ENCODE measurements around the gene CDYL. TPM values are rescaled to one million over a fixed set of nuclear protein-coding genes. Genes with fewer than 3 reads are reported as not detected.

Gene CDYL
- total RNA-seq, 2 experiments from 2014 or later = 25.0 to 33.6 TPM

DNA sequence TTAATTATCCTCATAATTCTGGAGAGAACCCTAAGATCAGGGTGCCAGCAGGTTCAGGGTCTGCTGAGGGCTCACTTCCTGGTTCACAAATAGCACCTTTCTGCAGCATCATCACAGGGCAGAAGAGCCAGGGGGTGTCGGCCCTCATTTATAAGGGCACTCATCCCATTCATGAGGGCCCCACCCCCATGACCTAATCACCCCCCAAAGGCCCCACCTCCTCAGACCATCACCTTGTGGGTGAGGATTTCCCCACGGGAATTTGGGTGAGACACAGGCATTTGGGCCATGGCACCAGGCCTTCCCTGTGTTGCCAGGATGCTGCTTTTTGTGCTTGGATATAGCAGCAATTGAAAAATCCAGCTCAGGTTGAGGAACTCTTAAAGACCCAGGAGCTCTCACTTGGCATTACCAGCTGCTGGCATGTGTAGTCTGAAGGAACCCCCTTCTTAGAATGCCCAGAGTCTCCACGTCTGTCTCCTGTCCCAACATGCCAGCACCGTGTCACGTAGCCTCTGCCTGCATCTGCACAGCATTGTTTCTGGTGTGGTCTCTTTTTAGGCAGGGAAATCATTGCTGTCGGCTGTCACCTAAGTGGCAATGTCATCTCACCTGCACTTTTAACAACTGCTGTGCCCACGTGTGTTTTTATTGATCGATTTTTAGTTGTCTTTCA, 156.2 kb downstream of the CDYL start:
- H3K27me3 Mint-ChIP-seq = no peaks in the 10 kb centered on the region
- no peaks in the 10 kb centered on the region for H3K9me3 Mint-ChIP-seq
- ChIA-PET CTCF (no interaction called here), POLR2A (no interaction called here)
- no peak overlapping the region for H3K4me3 Mint-ChIP-seq
- no peaks in the 10 kb centered on the region for H3K36me3 Mint-ChIP-seq (ENCODE audit: low read depth)
- H3K27ac Mint-ChIP-seq = no peak overlapping the region
- DNase-seq = no peak
- peaks cover 42% of the 10 kb centered on the region for H3K4me1 Mint-ChIP-seq

DNA sequence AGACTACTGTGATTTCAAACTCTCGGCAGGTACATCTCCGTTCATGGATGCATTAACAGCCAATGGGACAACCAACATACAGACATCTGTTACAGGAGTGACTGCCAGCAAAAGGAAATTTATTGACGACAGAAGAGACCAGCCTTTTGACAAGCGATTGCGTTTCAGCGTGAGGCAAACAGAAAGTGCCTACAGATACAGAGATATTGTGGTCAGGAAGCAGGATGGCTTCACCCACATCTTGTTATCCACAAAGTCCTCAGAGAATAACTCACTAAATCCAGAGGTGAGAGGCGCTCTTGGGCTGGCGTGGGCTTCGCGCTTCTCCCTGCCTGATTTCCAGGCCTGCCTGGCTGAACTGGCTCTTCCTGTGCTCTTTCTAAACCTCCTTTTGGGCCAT, 159.3 kb downstream of the CDYL start:
- Mint-ChIP-seq H3K9me3 (no peaks in the 10 kb centered on the region), H3K27ac (peak overlapping the region; percentile 81), H3K27me3 (no peaks in the 10 kb centered on the region), H3K36me3 (ENCODE audit: low read depth) (peaks cover 1% of the 10 kb centered on the region), H3K4me1 (peaks cover 37% of the 10 kb centered on the region), H3K4me3 (no peak overlapping the region)
- DNase-seq = peak; percentile 41
- POLR2A ChIA-PET = no interaction called here
- CTCF ChIA-PET = interaction anchor here (1.3 kb wide), 1 partner anchor 21 kb away, joined by 3 read pairs; no protein-coding TSS in a partner anchor

DNA sequence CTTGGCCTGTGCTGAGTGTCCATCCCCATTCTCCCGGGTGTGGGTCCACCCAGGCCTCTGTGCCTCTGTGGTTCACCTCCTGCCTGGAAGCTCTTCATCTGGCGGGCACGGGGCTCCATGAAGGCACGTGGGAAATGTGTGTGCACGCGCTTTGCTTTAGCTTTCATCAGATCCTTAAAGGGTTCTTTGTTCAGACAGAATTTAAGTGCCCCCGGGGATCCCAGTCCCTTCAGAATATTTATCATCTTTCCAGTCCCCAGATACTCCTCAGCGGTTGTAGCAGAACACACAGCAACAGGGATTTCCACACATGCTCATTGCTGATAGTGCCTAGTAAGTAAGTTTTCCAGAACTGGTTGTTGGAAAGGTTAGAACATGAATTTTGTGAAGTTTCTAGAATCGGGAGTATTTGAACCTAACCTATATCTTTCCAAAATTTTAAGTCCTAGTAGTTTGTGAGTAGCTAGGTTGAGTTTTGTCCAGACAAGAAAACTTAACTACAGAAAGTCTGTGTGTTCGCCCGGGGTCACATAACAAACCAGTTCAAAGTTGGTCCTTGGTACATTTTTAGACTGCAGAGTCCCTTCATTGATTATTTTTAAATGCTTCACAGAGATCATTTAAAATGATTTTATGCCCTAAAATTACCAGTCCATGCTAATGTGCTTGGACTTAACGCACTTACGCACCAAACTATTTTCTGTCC, 159.9 kb downstream of the CDYL start:
- H3K4me3 Mint-ChIP-seq = no peak overlapping the region
- CTCF ChIA-PET = interaction anchor here (1.3 kb wide), 1 partner anchor 22 kb away, joined by 3 read pairs; no protein-coding TSS in a partner anchor

DNA sequence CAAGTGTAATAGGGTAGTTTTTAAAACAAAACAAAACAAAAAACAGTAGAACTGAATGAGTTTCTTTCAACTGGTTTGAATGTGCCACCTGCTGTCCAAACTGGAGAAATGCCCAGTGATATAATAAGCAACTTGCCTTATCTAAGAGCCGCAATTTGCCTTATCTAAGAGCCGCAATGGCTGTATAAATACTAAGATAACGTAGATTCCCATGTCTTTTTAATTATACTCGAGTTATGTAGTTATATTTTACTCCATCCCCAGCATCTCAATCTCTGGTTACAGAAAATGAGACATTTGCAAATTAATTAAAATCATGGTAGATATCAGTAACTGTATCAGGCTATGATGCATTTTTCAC, 160.5 kb downstream of the CDYL start:
- ChIA-PET POLR2A (no interaction called here), CTCF (no interaction called here)
- Mint-ChIP-seq H3K27me3 (no peaks in the 10 kb centered on the region), H3K27ac (no peak overlapping the region), H3K36me3 (ENCODE audit: low read depth) (peaks cover 1% of the 10 kb centered on the region), H3K4me1 (peaks cover 44% of the 10 kb centered on the region), H3K4me3 (no peak overlapping the region), H3K9me3 (no peaks in the 10 kb centered on the region)
- DNase-seq = peak; percentile 42

More for the DNA sequence above, 159.9 kb downstream of the CDYL start:
- DNase-seq = no peak
- no peaks in the 10 kb centered on the region for H3K9me3 Mint-ChIP-seq
- peaks cover 1% of the 10 kb centered on the region for H3K36me3 Mint-ChIP-seq (ENCODE audit: low read depth)
- no peak overlapping the region for H3K27ac Mint-ChIP-seq
- no peaks in the 10 kb centered on the region for H3K27me3 Mint-ChIP-seq
- H3K4me1 Mint-ChIP-seq = peaks cover 43% of the 10 kb centered on the region
- POLR2A ChIA-PET = no interaction called here

DNA sequence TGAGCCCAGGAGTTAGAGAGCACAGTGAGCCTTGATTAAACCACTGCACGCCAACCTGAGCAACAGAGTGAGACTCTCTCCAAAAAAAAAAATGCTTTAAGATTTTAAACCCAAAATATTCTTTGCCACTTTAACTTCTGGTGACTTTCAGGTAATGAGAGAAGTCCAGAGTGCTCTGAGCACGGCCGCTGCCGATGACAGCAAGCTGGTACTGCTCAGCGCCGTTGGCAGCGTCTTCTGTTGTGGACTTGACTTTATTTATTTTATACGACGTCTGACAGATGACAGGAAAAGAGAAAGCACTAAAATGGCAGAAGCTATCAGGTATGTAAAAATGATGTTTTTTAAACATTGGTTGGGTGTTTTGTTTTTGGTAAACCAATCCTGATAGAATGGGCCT, 161.2 kb downstream of the CDYL start:
- ChIA-PET CTCF (no interaction called here), POLR2A (no interaction called here)
- Mint-ChIP-seq H3K4me3 (no peak overlapping the region), H3K27ac (no peak overlapping the region), H3K4me1 (peaks cover 51% of the 10 kb centered on the region), H3K9me3 (no peaks in the 10 kb centered on the region), H3K27me3 (no peaks in the 10 kb centered on the region), H3K36me3 (ENCODE audit: low read depth) (peaks cover 1% of the 10 kb centered on the region)
- no peak for DNase-seq

DNA sequence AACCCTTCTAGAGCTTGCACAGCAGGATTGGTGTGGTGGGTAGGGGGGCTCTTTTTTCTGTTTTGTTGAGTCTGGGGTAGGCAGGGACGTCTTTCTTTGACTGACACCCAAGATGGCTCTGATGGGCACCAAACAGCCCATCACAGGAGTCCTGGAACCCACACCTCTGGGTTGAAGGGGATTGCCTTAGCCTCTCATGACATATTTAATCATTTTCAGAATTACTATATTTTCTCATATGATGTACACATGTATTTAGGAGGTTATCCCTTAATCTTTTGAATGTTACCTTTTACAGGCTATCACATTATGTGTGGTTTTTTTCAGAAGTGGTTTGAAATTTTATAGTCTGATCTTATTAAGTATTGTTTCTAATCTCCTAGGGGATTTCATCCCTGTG, 163.0 kb downstream of the CDYL start:
- Mint-ChIP-seq H3K27me3 (no peaks in the 10 kb centered on the region), H3K9me3 (no peaks in the 10 kb centered on the region), H3K4me3 (no peak overlapping the region), H3K4me1 (peaks cover 51% of the 10 kb centered on the region), H3K36me3 (ENCODE audit: low read depth) (peaks cover 3% of the 10 kb centered on the region), H3K27ac (no peak overlapping the region)
- POLR2A ChIA-PET = no interaction called here
- DNase-seq = no peak
- CTCF ChIA-PET = no interaction called here

DNA sequence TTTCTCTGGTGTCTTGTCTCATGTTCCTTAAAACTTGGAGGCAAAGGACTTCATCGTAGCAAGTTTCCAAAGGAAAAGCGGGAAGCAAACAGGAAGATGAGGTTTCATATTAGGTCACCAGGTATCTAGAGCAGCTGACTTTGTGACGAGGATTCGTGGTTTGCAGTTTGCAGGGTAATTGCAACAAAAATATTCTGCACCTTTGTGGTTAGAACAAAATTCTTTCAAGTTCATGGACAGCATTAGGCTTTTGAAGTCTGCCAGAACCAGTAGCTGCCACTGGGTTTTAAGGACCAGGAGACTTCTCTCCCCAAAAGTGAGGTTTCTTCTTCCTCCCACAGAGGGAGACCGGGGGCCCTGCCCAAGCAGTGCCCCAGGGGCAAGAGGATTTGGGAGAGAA, 164.2 kb downstream of the CDYL start:
- H3K27me3 Mint-ChIP-seq = no peaks in the 10 kb centered on the region
- peaks cover 41% of the 10 kb centered on the region for H3K4me1 Mint-ChIP-seq
- no peaks in the 10 kb centered on the region for H3K9me3 Mint-ChIP-seq
- no peak for DNase-seq
- no peak overlapping the region for H3K27ac Mint-ChIP-seq
- peaks cover 3% of the 10 kb centered on the region for H3K36me3 Mint-ChIP-seq (ENCODE audit: low read depth)
- ChIA-PET CTCF (interaction anchor here (1.2 to 1.4 kb wide), 2 partner anchors 33 to 63 kb away, joined by 3 read pairs; no protein-coding TSS in a partner anchor), POLR2A (no interaction called here)
- no peak overlapping the region for H3K4me3 Mint-ChIP-seq

DNA sequence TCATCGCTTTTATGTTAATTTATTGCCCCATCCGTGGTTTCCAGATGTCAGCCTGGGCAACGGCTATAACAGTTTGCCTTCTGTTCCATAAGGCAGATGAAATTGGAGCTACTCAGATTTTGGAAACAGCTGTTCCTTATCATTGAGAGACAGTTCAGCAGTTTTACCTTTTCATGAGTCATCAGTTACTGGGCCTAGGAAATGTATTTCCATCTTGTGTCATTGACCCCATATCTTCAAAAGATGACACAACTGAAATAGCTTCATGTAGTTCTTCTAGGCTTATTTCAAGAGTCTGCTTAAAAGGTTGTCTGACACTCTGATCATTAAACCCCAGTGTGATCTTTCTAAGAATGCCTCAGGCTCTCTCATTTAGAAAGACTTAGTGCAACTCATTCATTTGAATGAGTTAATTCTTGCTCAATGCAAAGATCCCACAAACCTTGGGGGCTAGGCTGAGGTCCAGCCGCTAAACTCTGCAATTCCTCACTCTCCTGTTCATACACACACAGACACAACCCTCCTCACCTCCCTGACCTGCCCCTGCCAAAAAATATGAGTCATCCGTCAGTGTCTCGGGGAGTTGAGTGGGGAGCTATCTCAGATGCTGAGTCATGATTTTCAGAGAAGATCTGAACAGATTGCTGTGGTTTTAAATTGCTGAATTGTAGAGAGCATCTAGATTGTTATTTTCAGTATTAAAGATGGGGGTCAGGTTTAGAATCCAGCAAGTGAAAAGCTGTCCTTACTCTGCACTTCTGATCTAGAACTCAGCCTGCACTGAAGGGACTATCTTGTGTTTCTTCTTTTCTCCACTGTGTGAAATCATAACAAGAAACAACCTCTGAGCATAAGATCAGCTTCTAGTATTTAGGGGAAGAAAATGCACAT, 165.8 kb downstream of the CDYL start:
- CTCF ChIA-PET = interaction anchor here (0.6 to 1.4 kb wide), 6 partner anchors 9 to 61 kb away, joined by 3 to 7 read pairs (median 3); no protein-coding TSS in a partner anchor
- Mint-ChIP-seq H3K27ac (peak overlapping the region; percentile 42), H3K4me3 (no peak overlapping the region), H3K27me3 (no peaks in the 10 kb centered on the region), H3K4me1 (peaks cover 29% of the 10 kb centered on the region), H3K9me3 (no peaks in the 10 kb centered on the region), H3K36me3 (ENCODE audit: low read depth) (peaks cover 3% of the 10 kb centered on the region)
- POLR2A ChIA-PET = no interaction called here
- no peak for DNase-seq

DNA sequence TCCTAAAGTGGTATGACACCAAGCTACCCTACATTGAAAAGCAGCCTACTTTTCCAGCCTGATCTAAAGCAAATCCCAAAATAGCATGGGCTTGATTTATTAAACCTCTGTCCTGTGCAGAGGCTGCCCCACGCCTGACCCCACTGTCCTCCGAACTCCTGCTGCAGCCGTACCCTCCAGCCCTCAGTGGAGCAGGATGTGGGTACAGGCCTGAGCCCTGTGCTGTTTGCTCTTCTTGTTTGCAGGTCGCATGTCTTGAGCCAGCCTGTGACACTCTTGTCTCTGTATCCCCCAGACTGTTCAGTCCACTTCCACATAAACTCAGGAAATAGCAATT, 166.4 kb downstream of the CDYL start:
- Mint-ChIP-seq H3K9me3 (no peaks in the 10 kb centered on the region), H3K36me3 (ENCODE audit: low read depth) (peaks cover 3% of the 10 kb centered on the region), H3K4me3 (no peak overlapping the region), H3K4me1 (peaks cover 29% of the 10 kb centered on the region), H3K27ac (no peak overlapping the region), H3K27me3 (no peaks in the 10 kb centered on the region)
- ChIA-PET CTCF (interaction anchor here (0.6 to 1.4 kb wide), 3 partner anchors 15 to 26 kb away, joined by 3 to 7 read pairs (median 3); no protein-coding TSS in a partner anchor), POLR2A (no interaction called here)
- no peak for DNase-seq

DNA sequence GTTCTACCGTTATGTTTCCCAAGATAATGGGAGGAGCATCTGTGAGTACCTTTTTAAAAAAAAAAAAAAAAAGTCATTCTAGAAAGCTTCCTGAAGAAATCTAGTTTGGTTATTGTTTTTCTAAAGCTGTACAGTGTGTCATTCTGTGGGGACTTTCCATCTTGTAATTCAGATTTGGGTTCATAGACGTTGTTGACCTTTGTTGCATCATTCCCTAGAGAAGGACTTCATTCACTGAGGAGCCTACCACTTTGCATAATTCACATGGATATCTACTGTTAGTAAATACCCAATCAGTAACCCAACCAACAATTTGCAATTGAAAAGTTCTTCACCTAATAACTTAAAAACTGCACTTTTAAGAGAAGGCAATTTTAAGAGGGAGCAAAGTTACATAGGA, 167.5 kb downstream of the CDYL start:
- no peak overlapping the region for H3K4me3 Mint-ChIP-seq
- POLR2A ChIA-PET = no interaction called here
- DNase-seq = no peak
- H3K36me3 Mint-ChIP-seq (ENCODE audit: low read depth) = peaks cover 2% of the 10 kb centered on the region
- H3K27me3 Mint-ChIP-seq = no peaks in the 10 kb centered on the region
- H3K27ac Mint-ChIP-seq = no peak overlapping the region
- H3K4me1 Mint-ChIP-seq = peaks cover 29% of the 10 kb centered on the region
- CTCF ChIA-PET = interaction anchor here (0.6 kb wide), 1 partner anchor 169 kb away, joined by 4 read pairs; no protein-coding TSS in a partner anchor
- no peaks in the 10 kb centered on the region for H3K9me3 Mint-ChIP-seq

DNA sequence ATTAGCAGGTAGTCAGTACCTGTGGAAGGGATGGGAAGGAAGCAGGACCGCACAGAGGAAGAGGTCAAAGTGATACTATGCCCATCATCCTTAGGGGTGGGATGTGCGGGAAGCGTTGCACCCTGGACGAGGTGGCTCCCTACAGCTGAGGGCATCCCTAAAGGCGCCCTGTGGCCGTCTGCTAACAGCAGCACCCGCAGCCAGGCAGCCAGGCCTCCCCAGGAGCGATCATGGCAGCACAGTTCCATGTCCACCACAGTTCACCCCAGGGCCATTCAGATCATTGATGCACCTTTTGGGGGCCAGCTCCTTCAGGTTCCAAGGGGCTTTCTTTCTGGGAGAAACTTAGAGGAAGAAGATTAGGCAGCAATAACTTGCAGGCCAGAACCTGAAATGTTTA, 168.1 kb downstream of the CDYL start:
- Mint-ChIP-seq H3K27me3 (no peaks in the 10 kb centered on the region), H3K9me3 (no peaks in the 10 kb centered on the region), H3K36me3 (ENCODE audit: low read depth) (peaks cover 2% of the 10 kb centered on the region), H3K27ac (no peak overlapping the region), H3K4me3 (no peak overlapping the region), H3K4me1 (peaks cover 29% of the 10 kb centered on the region)
- ChIA-PET POLR2A (no interaction called here), CTCF (no interaction called here)
- DNase-seq = no peak

DNA sequence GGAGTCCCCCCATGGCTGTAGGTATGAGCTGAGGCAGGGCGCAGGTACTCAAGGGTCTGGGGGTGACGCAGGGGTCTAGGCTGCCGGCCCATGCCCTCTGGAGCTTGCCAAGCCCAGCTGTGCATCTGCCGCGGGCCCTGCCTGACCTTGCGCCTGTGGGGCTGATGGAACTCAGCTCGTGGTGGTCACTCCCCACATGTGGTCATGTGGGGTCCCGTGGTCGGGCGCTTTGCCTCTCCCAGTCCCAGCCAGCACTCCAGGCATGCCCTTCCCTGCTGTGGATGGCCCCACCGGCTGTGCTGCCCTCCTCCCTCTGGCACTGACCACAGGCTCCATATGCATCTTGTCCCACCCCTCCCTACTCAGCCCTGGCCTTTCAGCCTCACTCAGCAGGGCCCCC, 170.3 kb downstream of the CDYL start:
- POLR2A ChIA-PET = no interaction called here

DNA sequence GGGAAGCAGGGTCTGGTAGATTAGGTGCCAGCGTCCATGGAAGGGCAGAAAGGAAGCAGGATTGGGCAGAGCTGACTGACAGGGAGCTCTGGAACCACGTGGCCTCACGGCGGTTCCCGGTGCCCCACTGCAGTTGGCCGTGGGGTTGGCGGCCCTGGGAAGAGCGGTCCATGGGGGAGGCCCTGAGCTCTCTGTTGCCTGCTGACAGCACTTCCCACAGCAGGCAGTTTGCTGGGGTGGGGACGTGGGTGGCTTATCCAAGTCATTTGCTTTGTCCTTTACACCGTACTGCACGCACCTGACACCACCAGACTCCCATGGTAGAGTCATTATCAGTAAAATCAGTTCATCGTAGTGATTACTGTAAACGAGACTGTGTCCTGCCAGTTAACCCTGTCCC, 171.5 kb downstream of the CDYL start:
- Mint-ChIP-seq H3K9me3 (no peaks in the 10 kb centered on the region), H3K4me3 (no peak overlapping the region), H3K36me3 (ENCODE audit: low read depth) (peaks cover 2% of the 10 kb centered on the region), H3K27me3 (no peaks in the 10 kb centered on the region), H3K27ac (no peak overlapping the region), H3K4me1 (peaks cover 4% of the 10 kb centered on the region)
- CTCF ChIA-PET = interaction anchor here (1.1 to 1.5 kb wide), 3 partner anchors 15 to 55 kb away, joined by 3 to 4 read pairs (median 4); no protein-coding TSS in a partner anchor
- POLR2A ChIA-PET = no interaction called here
- no peak for DNase-seq

More for the DNA sequence above, 170.3 kb downstream of the CDYL start:
- Mint-ChIP-seq H3K9me3 (no peaks in the 10 kb centered on the region), H3K27me3 (no peaks in the 10 kb centered on the region), H3K27ac (no peak overlapping the region), H3K36me3 (ENCODE audit: low read depth) (peaks cover 2% of the 10 kb centered on the region), H3K4me3 (no peak overlapping the region), H3K4me1 (peaks cover 16% of the 10 kb centered on the region)
- CTCF ChIA-PET = no interaction called here
- no peak for DNase-seq
